Measurements from ENCODE around the gene RHBDL3.

DNA sequence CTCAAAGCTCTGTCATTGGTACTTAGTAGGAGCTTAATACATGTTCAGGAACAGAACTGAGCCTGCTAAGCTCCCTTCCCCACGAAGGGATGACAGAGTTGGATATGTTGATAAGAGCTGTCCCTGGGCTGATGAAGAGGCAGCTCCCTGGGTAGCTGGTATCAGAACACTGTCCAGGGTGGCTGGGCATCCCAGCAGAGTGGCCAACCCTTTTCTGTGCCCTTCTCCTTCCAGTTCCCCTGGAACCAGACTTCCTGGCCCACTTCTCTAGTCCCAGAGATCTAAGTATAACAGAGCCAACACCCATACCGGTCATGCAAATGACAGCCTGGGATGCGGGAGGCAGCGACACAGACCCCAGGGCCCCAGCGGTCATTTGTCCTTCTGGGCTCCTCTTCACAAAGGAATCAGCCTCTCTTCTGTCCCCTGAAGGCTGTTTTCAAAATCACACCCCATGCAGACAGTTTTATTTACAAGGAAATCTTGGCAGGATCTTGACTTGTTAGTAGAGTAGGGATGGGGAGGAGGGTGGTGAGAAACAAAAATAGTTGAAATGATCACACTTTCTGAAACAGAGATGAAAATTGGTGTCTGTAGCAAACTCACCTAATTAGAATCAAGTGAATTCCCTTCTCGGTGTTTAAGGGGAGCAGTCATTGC, 1.4 kb upstream of the RHBDL3 start:
- TF ChIP-seq EP300 (conservative IDR thresholded peaks at IDR 0.05; ENCODE audit: poor library complexity, severe bottlenecking) (no peak), EZH2 (IDR thresholded peaks at IDR 0.05; ENCODE audit: borderline replicate concordance, insufficient read depth, low read length, poor library complexity, severe bottlenecking) (no peak)
